GM19023 (cell line): ENCODE results near the gene TOMT.
"Not testable (repeated sequence)": the region's sequence is repeated elsewhere in the genome, so short reads cannot be mapped to it uniquely, and the experiment has no call there.

ENCODE experiments used
- ATAC-seq: cut with Tn5 transposase; IDR thresholded peaks from one replicate; pipeline ENCODE4 v1.9.1; 2021; ENCODE audit warnings: mild to moderate bottlenecking, moderate library complexity; ENCODE audit not compliant: unreplicated experiment

Gene TOMT

GRCh38 chr11:72123117-72123653 is 17.5 kb downstream of the TOMT start:
- ATAC-seq = no peak

GRCh38 chr11:72124046-72124445 is 18.3 kb downstream of the TOMT start:
- no peak for ATAC-seq

GRCh38 chr11:72125956-72126355 is 20.2 kb downstream of the TOMT start:
- no peak for ATAC-seq

GRCh38 chr11:72127923-72128322 is 22.2 kb downstream of the TOMT start:
- no peak for ATAC-seq

DNA sequence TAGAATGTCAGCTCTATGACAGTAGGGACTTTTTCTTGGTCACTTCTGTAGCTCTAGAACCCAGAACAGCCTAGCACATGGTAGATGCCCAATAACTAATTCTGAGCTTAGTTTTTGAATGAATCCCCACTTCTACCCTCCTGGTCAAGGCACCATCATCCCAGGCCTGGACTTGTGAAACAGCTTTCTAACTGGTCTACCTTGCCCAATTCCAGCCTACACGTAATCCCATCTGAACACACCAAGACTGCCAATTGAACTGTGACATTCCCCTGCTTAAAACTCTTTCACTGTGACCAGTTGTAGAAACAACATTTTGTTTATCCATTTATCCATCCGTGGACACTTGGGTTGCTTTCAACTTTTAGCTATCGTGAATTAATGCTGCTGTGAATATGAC is 23.7 kb downstream of the TOMT start:
- no peak for ATAC-seq

GRCh38 chr11:72132646-72133045 is 26.9 kb downstream of the TOMT start:
- no peak for ATAC-seq

- not testable (repeated sequence) for ATAC-seq
Measured at GRCh38 chr11:72135473-72135872, 29.7 kb downstream of the TOMT start, which contains the start of gene FOLR3. FOLR3 (plus strand) TSS chr11:72135725; CDS start chr11:72135953, 228 bp downstream.

GRCh38 chr11:72135891-72136683 is 30.4 kb downstream of the TOMT start:
- ATAC-seq = no peak

GRCh38 chr11:72136684-72137262 is 31.0 kb downstream of the TOMT start:
- ATAC-seq = no peak

GRCh38 chr11:72138821-72139390 is 33.2 kb downstream of the TOMT start:
- no peak for ATAC-seq

- no peak for ATAC-seq
Measured at GRCh38 chr11:72139500-72139899, 33.8 kb downstream of the TOMT start.

GRCh38 chr11:72140661-72141060 is 34.9 kb downstream of the TOMT start:
- ATAC-seq = no peak

DNA sequence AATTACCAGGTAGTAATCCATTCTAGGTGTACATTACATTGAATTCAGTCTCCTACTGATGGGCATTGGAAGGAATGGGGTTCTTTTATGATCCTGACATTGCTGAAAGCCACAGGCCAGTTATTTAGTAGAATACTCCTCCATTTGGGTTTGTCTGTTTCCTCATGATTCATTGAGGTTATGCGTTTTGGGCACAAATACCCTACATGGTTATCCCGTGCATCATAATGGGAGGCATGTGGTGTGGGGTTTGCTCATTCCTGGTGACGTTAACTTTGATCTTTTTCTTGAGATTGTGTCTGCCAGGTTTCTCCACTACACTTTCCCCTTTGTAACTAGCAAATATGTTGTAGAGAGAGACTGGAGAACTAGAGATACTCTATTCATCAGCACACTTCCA is 35.3 kb downstream of the TOMT start:
- no peak for ATAC-seq

DNA sequence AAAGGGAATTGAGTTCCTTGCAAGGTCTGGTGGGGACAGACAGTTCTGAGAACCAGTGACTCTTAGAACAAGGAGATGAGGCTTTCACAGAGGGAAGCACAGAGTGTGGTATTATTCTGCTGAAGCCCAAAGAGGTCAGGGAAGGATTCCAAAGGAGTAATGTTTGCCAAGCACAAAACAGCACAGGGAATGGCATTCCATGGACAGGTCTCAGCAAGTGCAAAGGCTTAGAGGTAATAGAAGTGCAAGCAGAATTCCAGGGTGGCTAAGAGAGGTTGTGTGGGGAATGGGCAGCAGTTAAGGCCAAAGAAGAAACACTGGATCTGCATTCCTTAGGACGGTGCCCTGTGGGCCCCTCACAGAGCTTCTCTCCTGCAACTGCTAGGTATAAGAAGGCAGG is 36.4 kb downstream of the TOMT start:
- not testable (repeated sequence) for ATAC-seq

DNA sequence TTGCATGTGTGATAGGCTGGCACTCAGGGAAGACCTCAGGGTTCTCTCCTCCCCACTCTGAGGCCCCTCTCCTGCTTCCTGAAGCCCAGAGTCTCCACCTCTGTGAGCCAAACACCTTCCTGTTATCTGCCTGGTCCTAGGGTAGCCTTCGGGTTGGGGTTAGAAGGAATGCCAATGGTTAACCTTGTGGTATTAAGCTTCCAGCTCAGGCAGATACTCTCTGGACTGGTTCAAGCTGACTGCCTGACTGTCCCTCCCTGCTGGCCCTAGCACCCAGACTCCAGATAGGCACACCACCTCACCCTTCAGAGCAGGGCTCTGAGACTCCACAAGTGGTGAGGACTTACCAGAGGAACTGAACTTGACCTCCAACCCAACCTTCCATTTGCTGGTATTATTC is 36.8 kb downstream of the TOMT start:
- ATAC-seq = not testable (repeated sequence)

DNA sequence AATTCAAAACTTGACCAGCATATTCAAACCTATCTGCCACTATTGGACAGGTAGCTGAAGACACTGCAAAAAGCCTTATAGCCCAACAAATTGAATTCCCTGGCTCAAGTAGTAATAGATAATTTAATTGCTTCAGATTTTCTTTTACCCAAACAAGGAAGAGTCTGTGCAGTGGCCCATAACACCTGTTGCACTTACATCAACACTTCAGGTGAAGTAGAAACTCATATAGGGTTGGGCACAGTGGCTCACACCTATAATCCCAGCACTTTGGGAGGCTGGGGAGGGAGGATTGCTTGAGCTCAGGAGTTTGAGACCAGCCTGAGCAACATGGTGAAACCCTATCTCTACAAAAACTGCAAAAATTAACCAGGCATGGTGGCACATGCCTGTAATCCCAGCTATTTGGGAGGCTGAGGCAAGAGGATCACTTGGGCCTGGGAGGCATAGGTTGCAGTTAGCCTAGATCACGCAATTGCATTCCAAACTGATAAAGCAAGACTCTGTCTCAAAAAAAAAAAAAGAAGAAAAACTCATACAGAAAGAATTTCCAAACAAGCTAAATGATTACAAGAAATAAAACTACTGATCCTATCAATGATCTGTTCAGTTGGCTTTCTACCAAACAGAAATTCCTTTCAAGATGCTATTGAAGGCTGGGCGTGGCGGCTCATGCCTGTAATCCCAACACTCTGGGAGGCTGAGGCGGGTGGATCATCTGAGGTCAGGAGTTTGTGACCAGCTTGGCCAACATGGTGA is 39.3 kb downstream of the TOMT start:
- no peak for ATAC-seq

DNA sequence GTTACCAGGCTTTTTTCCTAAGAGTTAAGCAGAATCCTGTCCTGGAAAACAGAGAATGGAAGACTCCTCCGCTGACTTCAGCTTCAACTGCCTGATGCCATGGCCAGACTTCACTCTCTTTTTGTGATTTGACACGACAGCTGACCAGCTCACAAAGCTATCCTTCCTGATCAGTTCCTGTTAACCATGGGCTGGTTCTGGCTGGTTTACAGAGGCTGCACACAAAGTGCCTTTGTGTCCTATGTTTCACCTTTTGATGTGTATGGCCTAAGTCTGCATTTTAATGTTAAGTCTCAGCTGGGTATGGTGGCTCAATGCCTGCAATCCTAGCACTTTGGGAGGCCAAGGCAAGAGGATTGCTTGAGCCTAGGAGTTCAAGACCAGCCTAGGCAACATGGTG is 40.9 kb downstream of the TOMT start:
- no peak for ATAC-seq

DNA sequence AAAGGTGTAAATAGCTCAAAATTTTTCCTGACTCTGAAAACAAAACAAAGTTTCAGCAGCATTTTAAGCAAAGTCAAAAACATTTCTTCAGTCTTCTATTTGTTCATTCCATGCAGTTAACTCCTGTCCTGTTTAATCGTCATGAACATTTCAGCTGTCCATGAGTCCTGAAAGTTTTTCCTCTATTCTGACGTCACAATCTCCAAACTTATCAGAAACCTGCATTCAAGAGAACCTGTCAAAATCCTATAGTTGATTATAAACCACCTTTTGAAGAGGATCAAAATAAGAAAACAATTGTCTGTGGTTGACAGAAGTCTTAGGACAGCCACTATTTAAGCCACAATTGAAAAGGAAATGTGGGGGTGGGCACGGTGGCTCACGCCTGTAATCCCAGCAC is 45.2 kb downstream of the TOMT start:
- no peak for ATAC-seq

- ATAC-seq = not testable (repeated sequence)
Measured at GRCh38 chr11:72153874-72154273, 48.1 kb downstream of the TOMT start.

DNA sequence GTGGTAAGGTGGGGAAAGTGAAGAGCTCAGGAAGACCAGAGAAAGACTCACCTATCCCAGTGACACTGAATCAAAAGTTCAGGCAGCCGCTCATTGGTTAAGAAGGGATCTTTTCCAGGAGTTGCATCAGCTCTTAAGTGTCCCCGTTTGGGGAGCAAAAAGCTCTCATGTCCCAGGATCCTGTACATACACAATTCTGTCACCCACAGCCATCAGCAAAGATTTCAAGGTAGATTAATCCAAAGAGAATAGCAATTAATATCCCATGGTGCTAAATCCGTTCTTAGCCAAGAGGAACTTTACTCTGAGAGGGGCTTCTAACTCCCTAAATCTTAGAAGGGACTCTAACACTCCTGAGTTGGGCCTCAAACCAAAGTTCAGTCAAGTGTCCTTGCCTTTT is 49.1 kb downstream of the TOMT start:
- no peak for ATAC-seq

DNA sequence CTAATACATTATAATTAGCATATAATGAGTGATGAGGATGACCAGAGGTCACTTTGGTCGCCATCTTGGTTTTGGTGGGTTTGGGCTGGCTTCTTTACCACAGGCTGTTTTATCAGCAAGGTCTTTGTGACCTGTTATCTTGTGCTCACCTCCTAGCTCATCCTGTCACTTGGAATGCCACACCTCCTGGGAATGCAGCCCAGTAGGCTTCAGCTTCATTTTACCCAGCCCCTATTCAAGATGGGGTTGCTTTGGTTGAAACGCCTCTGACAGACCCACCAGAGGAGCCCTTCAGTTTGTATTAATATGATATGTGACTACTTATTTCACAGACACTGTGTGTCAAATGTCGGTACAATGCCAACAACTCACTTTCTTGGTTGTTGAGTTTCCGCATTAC is 50.0 kb downstream of the TOMT start:
- no peak for ATAC-seq
